ENCODE measurements around the gene SPAG16.

- TF ChIP-seq, protein P1, sequence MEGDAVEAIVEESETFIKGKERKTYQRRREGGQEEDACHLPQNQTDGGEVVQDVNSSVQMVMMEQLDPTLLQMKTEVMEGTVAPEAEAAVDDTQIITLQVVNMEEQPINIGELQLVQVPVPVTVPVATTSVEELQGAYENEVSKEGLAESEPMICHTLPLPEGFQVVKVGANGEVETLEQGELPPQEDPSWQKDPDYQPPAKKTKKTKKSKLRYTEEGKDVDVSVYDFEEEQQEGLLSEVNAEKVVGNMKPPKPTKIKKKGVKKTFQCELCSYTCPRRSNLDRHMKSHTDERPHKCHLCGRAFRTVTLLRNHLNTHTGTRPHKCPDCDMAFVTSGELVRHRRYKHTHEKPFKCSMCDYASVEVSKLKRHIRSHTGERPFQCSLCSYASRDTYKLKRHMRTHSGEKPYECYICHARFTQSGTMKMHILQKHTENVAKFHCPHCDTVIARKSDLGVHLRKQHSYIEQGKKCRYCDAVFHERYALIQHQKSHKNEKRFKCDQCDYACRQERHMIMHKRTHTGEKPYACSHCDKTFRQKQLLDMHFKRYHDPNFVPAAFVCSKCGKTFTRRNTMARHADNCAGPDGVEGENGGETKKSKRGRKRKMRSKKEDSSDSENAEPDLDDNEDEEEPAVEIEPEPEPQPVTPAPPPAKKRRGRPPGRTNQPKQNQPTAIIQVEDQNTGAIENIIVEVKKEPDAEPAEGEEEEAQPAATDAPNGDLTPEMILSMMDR (conservative IDR thresholded peaks at IDR 0.05; ENCODE audit: low read length): no peak
- TF ChIP-seq EZH2phosphoT487 (IDR thresholded peaks at IDR 0.05; ENCODE audit: borderline replicate concordance): no peak
Measured at GRCh38 chr2:214127170-214127569, 842.9 kb downstream of the SPAG16 start.
